Measurements from ENCODE around the gene USP35.

GRCh38 chr11:78171951-78172350 lies 16.8 kb upstream of the USP35 start:
- TF ChIP-seq, protein P1, sequence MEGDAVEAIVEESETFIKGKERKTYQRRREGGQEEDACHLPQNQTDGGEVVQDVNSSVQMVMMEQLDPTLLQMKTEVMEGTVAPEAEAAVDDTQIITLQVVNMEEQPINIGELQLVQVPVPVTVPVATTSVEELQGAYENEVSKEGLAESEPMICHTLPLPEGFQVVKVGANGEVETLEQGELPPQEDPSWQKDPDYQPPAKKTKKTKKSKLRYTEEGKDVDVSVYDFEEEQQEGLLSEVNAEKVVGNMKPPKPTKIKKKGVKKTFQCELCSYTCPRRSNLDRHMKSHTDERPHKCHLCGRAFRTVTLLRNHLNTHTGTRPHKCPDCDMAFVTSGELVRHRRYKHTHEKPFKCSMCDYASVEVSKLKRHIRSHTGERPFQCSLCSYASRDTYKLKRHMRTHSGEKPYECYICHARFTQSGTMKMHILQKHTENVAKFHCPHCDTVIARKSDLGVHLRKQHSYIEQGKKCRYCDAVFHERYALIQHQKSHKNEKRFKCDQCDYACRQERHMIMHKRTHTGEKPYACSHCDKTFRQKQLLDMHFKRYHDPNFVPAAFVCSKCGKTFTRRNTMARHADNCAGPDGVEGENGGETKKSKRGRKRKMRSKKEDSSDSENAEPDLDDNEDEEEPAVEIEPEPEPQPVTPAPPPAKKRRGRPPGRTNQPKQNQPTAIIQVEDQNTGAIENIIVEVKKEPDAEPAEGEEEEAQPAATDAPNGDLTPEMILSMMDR (IDR thresholded peaks at IDR 0.05): no peak
- TF ChIP-seq POLR2AphosphoS5 (IDR thresholded peaks at IDR 0.05) (no peak), POLR2A (IDR thresholded peaks at IDR 0.05) (no peak), EP300 (IDR thresholded peaks at IDR 0.05) (no peak)

All from upper lobe of left lung (tissue), 4 donors.